Erythroblast (primary cell): ENCODE results near the gene MFN1.

Source experiments
- DNase-seq, 2 experiments: peaks; one replicate each; lab custom pipeline; 2025; lab: John Stamatoyannopoulos, UW
- GATA1 ChIP-seq: IDR thresholded peaks from 2 replicates; pipeline ENCODE4 v1.6.1; 2011; ENCODE audit warnings: low read depth, mild to moderate bottlenecking, control low read depth, low read length, moderate library complexity
- POLR2A ChIP-seq: IDR thresholded peaks from 2 replicates; pipeline ENCODE4 v1.6.1; 2011; ENCODE audit warnings: mild to moderate bottlenecking, low read length

Gene MFN1

DNA sequence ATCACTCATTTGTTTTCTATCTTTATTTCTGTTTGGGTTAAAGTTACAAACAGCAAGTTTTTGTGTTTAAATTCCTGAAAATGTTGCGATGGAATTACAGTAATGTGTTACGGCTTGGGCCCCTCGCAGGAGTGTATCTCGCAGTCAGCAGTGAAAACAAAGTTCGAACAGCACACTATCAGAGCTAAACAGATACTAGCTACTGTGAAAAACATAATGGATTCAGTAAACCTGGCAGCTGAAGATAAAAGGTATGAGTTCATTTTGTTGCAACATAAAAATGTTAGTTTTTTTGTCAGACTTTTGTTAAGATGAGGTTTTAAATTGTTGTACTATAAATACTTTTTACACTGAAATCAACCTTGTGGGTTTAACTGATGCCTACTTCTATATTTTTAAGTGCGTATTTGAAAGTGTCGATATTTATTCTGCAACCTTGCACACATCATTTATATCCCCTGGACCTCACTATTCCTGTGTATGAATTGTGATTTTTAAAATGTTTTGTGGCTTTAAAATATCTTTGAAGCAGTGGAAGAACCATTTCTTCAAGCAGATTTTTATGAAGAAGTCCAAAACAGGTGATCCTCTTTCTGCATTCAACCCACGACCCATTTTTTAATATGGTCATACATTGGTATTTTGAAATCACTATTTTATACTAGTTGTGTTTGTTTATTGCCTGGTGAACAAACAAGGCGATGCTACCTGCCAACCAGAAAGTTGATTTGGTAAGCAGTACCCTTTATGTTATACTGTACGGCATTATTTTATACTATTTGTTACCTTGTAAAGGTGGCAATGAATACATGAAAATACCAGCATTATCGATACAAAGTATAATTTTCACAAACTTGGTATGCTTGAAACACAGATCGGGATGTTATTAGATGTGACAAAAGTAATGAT is 27.8 kb downstream of the MFN1 start:
- peak; percentile 81 to 89 for DNase-seq
- no peak for TF ChIP-seq POLR2A
- TF ChIP-seq GATA1: peak; percentile 32

DNA sequence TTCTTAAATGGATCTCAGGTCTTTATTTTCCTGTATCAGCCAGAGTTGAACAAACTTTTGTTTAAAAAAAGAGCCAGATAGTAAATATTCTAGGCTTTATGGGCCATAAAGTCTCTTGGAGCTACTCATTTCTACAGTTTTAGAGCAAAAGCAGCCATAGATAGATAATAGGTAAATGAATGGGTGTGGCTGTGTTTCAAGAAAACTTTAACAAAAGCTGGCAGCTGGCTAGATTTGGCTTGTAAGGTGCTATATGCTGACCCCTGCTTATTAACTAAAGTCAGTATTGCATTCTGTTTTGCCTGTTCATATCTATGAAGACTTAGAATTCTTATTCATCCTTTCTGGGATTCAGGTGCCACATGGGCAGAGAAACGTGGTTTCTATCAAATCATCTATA is 29.0 kb downstream of the MFN1 start:
- TF ChIP-seq POLR2A (no peak), GATA1 (no peak)

DNA sequence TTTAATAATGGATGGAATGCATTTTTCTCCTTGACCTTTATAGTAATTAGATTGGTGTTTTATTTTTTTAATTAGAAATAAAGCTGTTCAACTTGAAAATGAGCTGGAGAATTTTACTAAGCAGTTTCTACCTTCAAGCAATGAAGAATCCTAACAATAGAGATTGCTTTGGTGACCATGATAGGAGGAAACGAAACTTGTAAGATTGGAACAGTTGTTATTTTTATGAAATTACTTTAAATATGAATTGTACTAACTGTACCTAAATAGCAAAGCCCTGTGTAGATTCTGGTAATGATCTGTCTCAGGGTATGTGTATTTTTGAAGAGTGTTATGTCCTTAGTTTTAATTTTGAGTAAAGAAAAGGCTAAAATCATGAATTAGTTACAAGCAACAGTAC is 44.4 kb downstream of the MFN1 start:
- TF ChIP-seq POLR2A (no peak), GATA1 (no peak)
- DNase-seq: no peak

More for the DNA sequence above, 29.0 kb downstream of the MFN1 start:
- DNase-seq: peak; percentile 39 to 55

DNA sequence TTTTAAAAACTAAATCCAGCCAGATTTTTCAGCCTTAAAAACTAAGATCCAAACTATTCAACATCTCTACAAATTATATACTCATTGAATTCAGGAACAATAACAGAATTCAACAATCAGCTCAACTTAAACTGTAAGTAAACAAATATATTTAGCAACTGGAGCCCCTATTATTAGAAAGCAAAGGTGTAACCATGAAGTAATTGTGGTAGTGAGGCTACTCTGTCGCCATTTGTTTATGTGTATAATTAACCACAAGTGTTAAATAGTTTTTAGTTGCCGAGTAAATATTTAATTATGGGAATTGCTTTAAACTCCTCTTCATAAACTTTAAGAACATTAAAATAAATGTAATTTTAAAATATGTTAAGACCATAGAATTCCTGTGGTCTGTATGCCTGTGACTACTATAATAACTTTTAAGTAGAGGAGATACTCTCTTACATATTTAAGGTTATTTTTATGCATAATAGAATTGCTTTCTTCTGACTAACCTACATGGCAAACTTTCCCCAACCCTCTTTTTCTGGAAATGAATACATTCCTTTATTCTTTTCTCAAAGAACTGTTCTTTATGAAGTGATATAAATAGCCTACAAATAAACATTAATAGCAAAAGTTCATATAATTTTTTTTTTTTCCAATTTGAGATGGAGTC is 51.2 kb downstream of the MFN1 start:
- no peak for DNase-seq
- no peak for TF ChIP-seq POLR2A
- TF ChIP-seq GATA1: no peak

DNA sequence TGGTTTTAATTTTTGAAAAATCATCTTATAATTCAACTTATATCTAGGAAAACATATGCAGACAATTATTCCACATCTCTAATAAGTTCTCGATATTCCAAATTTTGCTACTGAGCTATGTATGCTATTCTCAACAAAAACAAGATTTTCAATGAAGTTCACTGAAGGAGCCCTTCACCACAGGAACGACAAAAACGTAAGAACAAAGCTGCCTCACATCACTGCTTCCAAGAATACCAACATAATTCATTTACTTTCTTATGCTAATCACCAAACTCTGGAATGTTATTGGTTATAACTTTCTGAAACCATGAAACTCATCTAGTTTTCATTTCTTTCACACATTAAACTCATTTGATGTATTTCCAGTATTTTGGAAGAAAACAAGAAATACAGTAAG is 54.1 kb downstream of the MFN1 start:
- no peak for TF ChIP-seq POLR2A
- no peak for TF ChIP-seq GATA1

DNA sequence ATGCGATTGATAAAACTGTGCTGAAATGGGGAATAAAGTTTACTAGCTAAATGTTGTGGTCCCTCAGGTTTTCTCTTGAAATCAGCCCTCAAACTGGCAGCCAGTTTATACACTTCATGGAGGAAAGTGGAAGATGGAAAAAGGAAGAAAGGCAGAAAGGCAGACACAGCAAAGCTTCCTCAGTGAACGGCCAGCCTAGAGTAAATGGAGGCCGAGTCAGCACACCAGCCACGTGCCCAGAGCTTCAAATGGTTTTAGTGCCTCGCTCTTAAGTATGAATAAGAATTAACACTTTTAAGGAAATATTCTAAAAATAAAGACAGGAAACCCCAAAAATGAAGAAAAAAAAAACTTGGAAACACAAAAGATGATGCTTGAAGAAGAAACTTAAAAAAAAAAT is 55.5 kb downstream of the MFN1 start:
- DNase-seq: no peak

More for the DNA sequence above, 54.1 kb downstream of the MFN1 start:
- DNase-seq: no peak

DNA sequence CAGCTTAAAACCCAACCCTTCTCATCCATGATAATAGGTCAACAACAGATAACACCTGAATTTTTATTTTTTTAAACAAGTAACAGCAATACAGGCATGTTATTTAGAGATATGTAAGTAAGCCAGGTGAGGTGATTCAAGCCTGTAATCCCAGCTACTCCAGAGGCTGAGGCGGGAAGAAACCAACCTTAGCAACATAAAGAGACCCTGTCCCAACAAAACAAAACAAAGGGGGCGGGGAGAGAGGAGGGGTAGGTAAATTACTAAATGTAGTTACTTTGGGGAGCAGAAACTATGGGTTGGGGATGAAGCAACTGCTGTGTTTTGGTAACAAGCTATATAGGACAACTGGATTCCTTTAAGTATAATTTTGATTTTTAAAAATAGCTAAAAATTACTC is 56.8 kb downstream of the MFN1 start:
- TF ChIP-seq GATA1 (no peak), POLR2A (no peak)

More for the DNA sequence above, 55.5 kb downstream of the MFN1 start:
- TF ChIP-seq GATA1: no peak
- TF ChIP-seq POLR2A: no peak

DNA sequence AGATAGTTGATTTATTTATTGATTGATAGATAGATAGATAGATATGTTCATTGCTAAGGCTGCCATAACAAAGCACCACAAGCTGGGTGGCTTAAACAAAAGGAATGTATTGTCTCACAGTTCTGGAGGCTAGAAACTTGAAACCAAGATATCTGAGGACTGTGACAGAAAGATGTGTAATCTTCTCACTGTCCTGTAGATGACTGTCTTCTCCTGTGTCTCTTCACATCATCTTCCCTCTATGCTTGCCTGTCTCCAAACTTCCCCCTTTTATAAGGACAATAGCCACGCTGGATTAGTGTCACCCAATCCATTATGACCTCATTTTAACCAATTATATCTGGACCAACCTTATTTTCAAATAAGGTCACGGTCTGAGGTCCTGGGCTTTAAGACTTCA is 62.8 kb downstream of the MFN1 start:
- no peak for DNase-seq
- no peak for TF ChIP-seq GATA1
- TF ChIP-seq POLR2A: no peak

More for the DNA sequence above, 56.8 kb downstream of the MFN1 start:
- DNase-seq: no peak

DNA sequence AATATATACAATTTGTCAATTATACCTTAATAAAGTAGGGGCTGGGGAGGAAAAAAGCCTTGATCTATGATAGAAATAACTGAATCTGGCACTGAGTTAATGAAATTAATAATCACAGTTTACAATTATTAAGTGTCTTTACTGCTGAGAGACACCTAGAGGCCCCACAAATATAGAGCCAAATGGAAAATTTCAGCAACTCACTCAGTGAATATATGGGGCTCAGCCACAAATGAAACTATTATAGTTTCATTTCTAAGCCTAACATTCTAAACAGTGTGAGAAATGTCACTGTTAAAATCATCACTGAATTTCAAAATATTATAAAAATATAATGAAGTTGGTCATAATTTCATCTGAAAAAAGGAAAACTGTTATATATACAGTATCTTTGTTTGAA is 63.5 kb downstream of the MFN1 start:
- TF ChIP-seq GATA1: no peak
- no peak for TF ChIP-seq POLR2A
- no peak for DNase-seq

DNA sequence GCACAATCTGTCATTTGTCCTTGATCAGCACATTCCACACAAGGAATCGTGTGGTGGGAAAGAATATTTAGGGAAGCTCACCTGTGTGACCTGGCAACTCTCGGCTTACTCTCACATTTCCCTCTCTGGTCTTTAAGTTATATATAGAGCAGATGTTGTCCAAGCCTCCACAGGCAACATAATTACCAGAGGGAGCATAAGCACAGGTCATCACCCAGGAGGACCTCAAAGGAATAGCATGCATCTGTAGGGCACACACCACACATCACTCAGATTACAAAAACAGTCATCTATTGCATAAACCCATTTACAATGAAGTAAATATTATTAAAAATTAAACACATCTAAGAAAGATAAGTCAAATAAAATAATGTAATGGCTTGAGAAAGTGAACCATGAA is 67.3 kb downstream of the MFN1 start:
- no peak for TF ChIP-seq GATA1
- TF ChIP-seq POLR2A: no peak

DNA sequence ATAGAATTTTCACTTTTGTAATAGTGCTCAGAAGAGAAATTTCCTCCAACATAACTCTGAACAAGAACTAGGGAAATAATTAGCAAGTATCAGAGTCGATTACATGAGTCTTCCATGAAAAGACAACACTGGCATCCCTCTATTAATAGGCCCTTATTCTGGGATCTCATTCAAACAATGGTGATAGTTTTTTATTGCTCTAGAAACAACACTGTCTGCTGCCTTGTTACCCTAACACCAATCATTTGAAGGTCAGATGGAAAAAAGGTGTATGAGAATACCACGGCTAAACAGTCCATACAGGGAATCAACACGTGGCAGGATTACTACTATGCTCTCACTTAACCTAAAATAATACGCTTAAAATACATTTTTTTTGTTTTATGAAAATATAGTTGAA is 67.9 kb downstream of the MFN1 start:
- TF ChIP-seq POLR2A (no peak), GATA1 (no peak)
- no peak for DNase-seq

More for the DNA sequence above, 67.3 kb downstream of the MFN1 start:
- no peak for DNase-seq

DNA sequence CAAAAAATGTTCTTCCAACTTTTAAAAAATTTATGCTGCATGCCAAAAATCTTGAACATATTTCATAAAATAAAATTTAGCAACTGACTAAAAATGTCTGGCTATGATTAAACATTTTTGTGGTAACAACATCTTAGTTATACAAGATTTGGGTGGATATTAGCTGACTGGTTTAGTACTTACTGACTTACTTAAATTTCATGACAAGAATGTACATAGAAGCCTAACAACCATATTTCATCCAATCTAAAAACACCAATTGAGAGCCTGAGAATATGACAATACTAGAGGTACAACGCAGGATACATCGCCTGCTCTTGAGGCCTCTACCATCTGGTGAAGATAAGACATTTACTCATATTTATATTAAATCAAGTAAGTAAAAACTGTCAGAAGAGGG is 69.2 kb downstream of the MFN1 start:
- no peak for DNase-seq
- TF ChIP-seq POLR2A (no peak), GATA1 (no peak)

DNA sequence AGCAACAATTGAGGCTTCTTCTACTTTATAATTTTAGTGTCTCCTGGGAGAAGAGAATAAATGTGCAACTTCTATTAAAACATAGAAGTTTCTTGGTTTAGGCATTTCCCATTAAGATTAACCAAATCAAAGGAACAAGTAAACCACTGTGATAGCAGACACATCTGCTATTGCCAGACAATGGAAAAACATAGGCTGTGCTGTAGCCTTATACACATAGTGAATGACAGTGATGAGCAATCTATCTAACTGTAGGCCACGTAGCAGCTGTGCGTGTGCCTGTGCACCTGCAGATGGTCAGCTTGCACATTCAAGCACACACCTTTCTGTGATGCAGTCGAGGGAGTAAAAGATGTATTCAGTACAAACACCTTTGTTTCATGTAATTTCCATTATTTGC is 71.1 kb downstream of the MFN1 start:
- no peak for DNase-seq
- TF ChIP-seq GATA1 (no peak), POLR2A (no peak)

DNA sequence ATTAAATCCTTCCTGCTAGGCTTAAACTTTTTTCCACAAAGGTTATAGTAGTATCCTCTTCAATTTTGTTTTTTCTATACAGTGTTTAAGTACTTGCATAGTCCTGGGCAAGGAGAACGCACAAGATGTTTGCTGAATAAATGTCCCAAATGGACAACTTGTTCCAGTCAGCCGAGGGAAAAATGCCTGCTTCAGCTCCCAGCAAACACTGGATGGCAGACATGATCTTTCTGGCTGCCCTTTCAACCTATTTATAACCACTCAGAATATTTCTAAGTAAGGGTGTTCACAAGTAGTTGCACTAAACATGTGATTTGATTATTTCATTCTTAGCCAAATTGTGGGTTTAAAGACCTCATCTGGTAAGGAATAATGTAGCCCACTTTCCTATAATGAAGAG is 74.0 kb downstream of the MFN1 start:
- no peak for TF ChIP-seq POLR2A
- peak; percentile 3 to 21 for DNase-seq

DNA sequence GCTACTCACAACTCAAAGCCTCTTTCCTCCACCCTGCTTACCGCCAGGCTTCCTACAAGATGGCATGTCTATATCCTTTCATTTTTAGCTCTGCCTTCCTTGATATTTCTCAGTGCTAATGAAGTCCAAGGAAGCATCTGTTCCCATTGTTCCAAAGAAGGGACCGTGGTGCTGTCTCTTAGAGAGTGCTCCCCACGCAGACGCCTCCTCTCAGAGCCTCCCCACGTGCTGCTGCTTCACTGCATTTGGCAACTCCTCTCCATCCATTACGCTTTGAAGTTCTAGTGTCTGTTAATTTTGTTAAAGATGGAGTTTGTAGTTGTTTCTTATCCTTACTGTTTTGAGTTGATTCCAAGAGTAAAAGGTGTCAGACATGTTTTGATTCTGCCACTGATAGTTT is 77.6 kb downstream of the MFN1 start:
- DNase-seq: no peak
- TF ChIP-seq GATA1 (no peak), POLR2A (no peak)
